ENCODE results near the gene TRIM45.
"Not testable (repeated sequence)": the region's sequence is repeated elsewhere in the genome, so short reads cannot be mapped to it uniquely, and the experiment has no call there.

Gene TRIM45

DNA sequence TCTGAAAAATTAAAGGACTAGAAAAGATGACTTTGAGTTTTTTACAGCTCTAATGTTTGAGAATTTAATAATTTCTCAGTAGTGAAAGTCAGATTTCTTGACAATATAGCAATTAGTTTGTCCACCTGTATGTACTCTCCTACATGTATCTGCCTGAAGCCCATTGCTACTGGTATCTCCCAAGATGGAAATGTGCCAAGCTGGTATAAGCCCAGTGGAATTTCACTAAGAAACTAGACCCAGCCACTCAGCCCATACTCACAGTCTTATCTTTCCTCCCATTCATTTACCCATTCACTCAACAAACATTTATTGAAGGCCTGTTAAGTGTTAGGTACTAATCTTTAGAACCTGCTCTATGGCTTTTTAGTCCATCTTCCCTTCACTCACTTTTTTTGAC lies 21.6 kb upstream of the TRIM45 start:
- Mint-ChIP-seq H3K9me3 (no peaks in the 10 kb centered on the region), H3K36me3 (ENCODE audit: low read depth) (no peaks in the 10 kb centered on the region), H3K4me1 (no peaks in the 10 kb centered on the region), H3K27me3 (peaks cover 9% of the 10 kb centered on the region), H3K27ac (no peak overlapping the region), H3K4me3 (no peak overlapping the region)
- ATAC-seq: no peak
- no peak for DNase-seq

DNA sequence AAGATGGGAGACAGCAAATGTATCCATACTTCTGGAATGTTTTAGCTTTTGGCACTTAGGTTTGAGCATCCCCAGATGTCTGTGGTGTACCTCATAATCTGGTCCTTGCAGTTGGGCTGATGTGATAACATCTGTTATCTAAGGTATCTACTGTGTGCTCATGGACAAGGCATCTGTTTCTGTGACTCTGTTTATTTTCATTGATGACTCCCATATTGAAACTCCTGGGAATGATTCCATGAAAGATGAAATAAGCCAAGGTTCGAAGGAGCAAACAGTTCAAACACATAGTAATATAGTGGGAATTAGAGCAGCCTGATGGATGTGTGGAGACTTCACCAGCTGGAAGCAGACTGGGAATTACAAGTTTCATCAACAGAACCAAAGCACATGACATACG lies 20.7 kb upstream of the TRIM45 start:
- no peaks in the 10 kb centered on the region for H3K9me3 Mint-ChIP-seq
- H3K27me3 Mint-ChIP-seq: peaks cover 9% of the 10 kb centered on the region
- no peak for ATAC-seq
- no peaks in the 10 kb centered on the region for H3K4me1 Mint-ChIP-seq
- no peak overlapping the region for H3K4me3 Mint-ChIP-seq
- H3K36me3 Mint-ChIP-seq (ENCODE audit: low read depth): no peaks in the 10 kb centered on the region
- no peak for DNase-seq
- H3K27ac Mint-ChIP-seq: no peak overlapping the region

DNA sequence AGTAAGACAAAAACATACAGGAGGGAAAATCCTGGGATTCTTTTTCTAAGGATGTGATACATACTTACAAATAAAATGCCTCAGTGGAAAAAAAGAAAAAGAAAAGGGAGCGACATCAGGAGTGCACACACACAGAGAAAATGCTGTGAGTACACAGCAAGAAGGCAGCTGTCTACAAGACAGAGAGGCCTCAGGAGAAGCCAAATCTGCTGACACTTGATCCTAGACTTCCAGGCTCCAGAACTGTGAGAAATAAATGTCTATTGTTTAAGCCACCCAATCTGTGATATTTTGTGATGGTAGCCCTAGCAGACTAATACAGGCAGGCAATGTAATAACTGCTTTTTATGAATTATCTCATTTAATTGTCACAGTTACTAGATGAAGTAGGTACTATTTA lies 17.0 kb upstream of the TRIM45 start:
- no peak for DNase-seq
- Mint-ChIP-seq H3K4me1 (no peaks in the 10 kb centered on the region), H3K27ac (no peak overlapping the region), H3K4me3 (no peak overlapping the region), H3K36me3 (ENCODE audit: low read depth) (no peaks in the 10 kb centered on the region), H3K9me3 (no peaks in the 10 kb centered on the region), H3K27me3 (peaks cover 9% of the 10 kb centered on the region)
- ATAC-seq: no peak

DNA sequence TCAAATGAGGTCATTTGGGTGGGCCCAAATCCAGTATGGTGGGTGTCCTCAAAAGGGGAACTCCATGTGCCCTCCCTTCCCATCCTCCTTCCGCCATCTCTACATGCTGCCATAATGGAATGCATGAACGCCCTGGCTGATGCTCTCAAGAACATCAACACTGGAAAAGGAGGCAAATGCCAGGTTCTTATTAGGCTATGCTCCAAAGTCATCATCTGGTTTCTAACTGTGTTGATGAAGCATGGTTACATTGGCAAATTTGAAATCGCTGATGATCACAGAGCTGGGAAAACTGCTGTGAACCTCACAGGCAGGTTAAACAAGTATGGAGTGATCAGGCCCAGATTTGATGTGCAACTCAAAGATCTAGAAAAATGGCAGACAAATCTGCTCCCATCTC lies 16.6 kb upstream of the TRIM45 start:
- Mint-ChIP-seq H3K4me1 (no peaks in the 10 kb centered on the region), H3K4me3 (no peak overlapping the region), H3K9me3 (no peaks in the 10 kb centered on the region), H3K27me3 (peaks cover 11% of the 10 kb centered on the region), H3K27ac (no peak overlapping the region), H3K36me3 (ENCODE audit: low read depth) (no peaks in the 10 kb centered on the region)
- ATAC-seq (no peak), DNase-seq (no peak)

DNA sequence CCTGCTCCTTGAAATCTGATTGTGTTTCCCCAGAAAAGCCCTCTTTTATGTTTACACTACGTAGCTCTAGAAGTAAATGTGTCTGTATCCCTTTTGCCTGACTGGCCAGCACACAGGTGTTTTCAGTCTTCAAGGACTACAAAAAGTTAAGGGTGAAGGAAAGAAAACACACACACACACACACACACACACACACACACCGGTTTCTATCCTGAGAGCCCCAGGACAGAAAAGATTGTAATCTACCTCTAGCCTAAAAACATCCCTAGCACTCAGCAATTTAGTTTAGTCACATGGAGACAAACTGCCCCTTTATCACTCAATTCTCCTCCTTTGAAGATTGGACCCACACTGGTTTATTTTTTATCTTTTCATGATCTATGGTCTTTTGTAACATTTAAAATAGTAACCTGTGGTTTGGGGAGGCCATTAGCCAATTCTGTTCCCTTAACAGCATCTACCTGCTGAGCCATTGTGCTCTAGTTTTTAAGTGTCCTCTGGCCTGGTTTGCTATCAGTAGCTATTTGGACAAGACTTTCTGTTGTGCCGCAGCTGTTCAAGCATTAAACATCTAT lies 15.8 kb upstream of the TRIM45 start:
- Mint-ChIP-seq H3K4me3 (no peak overlapping the region), H3K4me1 (no peaks in the 10 kb centered on the region), H3K27ac (no peak overlapping the region), H3K9me3 (no peaks in the 10 kb centered on the region), H3K27me3 (peaks cover 11% of the 10 kb centered on the region), H3K36me3 (ENCODE audit: low read depth) (no peaks in the 10 kb centered on the region)
- ATAC-seq: no peak
- DNase-seq: no peak

DNA sequence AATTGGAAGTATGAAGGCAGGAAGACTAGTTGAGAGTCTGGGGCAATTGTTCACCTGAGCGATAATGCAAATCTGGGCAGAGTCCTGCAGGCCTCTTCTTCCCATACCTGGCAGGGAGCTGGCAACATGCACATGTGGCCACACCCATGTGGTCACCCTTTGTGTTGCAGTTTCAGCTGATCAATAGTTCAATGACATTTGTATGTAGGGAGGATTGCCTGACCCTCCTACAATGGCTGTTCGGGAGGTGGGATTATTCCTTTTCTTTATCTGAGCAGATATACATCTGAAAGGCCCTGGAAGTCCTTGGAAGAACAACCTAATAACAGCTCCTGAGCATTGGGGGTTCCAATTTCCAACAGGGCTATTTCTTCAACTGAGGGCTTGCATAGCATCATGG lies 15.2 kb upstream of the TRIM45 start:
- Mint-ChIP-seq H3K27me3 (peaks cover 11% of the 10 kb centered on the region), H3K27ac (no peak overlapping the region), H3K9me3 (no peaks in the 10 kb centered on the region), H3K4me3 (no peak overlapping the region), H3K4me1 (no peaks in the 10 kb centered on the region), H3K36me3 (ENCODE audit: low read depth) (no peaks in the 10 kb centered on the region)
- ATAC-seq (no peak), DNase-seq (no peak)

DNA sequence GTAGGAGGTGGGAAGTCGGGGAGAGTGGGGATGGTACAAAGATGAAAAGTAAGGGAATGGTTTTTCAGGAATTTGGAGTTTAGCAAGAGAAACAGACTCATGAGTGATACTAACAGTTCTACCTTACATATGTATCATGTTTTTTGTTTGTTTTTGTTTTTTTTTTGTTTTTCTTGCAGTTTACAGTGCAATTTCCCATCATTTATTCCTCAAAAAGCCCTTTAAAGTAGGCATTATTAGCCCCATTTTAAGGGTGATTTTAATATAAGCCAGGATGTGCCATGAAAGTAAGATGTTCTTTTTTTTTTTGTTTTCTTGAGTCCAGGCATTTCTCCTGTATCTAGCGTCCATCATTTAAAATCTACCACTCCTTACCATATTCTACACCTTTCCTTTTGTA lies 13.8 kb upstream of the TRIM45 start:
- H3K36me3 Mint-ChIP-seq (ENCODE audit: low read depth): no peaks in the 10 kb centered on the region
- ATAC-seq: no peak
- H3K4me1 Mint-ChIP-seq: no peaks in the 10 kb centered on the region
- H3K27me3 Mint-ChIP-seq: peaks cover 11% of the 10 kb centered on the region
- no peak overlapping the region for H3K4me3 Mint-ChIP-seq
- no peaks in the 10 kb centered on the region for H3K9me3 Mint-ChIP-seq
- no peak for DNase-seq
- H3K27ac Mint-ChIP-seq: no peak overlapping the region

DNA sequence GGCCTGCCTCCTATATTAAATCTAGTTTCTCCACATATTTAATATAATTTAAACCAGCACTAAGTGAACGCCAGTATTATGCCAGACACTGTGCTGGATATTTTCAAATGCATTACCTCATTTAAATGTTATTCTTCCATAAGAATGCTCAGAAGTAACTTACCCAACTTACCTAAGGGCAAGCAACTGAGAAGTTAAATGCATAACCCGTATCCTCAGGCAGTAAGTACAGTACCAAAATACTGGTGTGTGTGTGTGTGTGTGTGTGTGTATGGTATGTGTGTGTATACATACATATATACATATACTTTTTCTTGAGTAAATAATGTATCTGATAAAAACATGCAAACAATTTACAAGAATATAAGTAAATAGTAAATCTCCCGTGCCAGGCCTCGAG lies 9.0 kb upstream of the TRIM45 start:
- no peaks in the 10 kb centered on the region for H3K9me3 Mint-ChIP-seq
- no peak for ATAC-seq
- H3K4me1 Mint-ChIP-seq: no peaks in the 10 kb centered on the region
- no peak overlapping the region for H3K4me3 Mint-ChIP-seq
- H3K36me3 Mint-ChIP-seq (ENCODE audit: low read depth): no peaks in the 10 kb centered on the region
- DNase-seq: no peak
- no peak overlapping the region for H3K27ac Mint-ChIP-seq
- H3K27me3 Mint-ChIP-seq: peaks cover 12% of the 10 kb centered on the region

DNA sequence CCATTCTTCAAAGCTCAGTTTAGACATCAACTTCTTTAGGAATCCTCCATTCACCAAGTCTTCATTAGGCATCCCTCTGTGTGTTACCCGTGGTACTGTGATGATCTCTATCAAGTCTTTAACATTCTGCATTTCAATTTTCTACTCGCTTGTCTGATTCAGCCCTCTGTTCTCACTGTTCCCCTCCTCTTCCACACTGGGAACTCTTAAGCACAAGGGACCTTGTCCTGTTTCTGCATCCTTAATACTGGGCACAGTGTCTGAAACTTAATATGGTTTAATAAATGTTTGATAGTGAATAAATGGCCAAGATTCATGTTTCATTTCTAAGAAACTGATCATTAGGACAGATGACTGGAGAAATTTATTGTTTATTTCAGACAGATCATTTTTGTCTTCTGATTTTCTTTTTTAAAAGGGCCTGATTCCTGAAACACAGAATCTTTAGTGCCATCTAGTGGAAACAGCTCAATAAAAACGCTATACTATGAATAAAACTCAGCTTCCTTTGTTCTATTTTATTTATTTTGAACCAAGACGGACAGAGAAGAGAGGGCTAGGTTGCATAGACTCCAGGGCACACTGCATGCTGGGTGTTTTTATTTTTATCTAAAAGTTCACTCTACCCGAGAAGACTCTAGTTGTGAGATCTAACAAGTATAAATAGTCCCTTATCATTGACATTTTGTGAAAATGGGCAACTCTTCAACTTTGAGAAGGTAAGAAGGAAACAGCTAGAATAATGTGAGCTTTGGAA lies 7.0 kb upstream of the TRIM45 start:
- no peaks in the 10 kb centered on the region for H3K36me3 Mint-ChIP-seq (ENCODE audit: low read depth)
- no peak overlapping the region for H3K4me3 Mint-ChIP-seq
- ATAC-seq (no peak), DNase-seq (no peak)
- H3K4me1 Mint-ChIP-seq: no peaks in the 10 kb centered on the region
- H3K9me3 Mint-ChIP-seq: no peaks in the 10 kb centered on the region
- H3K27me3 Mint-ChIP-seq: peaks cover 4% of the 10 kb centered on the region
- no peak overlapping the region for H3K27ac Mint-ChIP-seq

DNA sequence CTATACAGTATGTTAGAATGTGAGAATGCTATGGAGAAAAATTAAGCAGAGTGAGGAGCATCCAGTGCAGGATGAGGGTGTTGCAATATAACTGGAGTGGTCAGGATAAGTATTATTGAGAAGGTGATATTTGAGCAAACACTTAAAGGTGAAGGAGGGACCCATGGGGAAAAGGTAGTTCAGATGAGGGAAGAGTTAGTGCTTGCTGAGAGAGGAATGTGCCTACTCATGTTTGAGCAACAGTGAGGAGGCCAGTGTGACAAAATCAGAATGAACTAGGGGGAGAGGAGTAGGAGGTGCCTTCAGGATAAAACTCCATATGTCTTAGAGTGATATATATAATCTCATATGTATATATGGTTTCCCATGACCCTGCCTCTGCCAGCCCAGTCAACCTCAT lies 6.2 kb upstream of the TRIM45 start:
- no peak for DNase-seq
- H3K36me3 Mint-ChIP-seq (ENCODE audit: low read depth): no peaks in the 10 kb centered on the region

DNA sequence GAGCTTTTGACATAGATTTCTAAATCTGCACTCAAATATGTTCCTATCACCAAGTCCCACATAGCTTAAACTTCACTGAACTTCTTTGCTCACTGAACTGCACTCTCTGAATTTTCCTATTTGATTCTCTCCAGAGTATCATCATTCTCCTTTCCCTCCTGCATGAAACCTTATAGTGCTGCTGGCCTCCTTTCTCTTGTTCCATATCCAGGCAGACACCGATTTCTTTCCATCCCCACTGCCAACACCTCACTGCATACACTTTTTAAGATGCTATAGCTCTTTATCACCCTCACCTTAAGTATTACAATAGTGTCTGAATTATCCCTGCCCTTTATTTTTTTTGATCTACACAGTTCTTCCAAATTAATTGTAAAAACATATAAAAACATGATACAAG lies 3.1 kb upstream of the TRIM45 start:
- Mint-ChIP-seq H3K36me3 (ENCODE audit: low read depth) (no peaks in the 10 kb centered on the region), H3K9me3 (no peaks in the 10 kb centered on the region), H3K4me1 (peaks cover 9% of the 10 kb centered on the region), H3K27ac (no peak overlapping the region), H3K4me3 (no peak overlapping the region), H3K27me3 (peaks cover 12% of the 10 kb centered on the region)
- ATAC-seq (no peak), DNase-seq (no peak)

More for the DNA sequence above, 6.2 kb upstream of the TRIM45 start:
- H3K4me3 Mint-ChIP-seq: no peak overlapping the region
- no peaks in the 10 kb centered on the region for H3K4me1 Mint-ChIP-seq
- no peaks in the 10 kb centered on the region for H3K9me3 Mint-ChIP-seq
- H3K27ac Mint-ChIP-seq: no peak overlapping the region
- no peak for ATAC-seq
- H3K27me3 Mint-ChIP-seq: peaks cover 5% of the 10 kb centered on the region

DNA sequence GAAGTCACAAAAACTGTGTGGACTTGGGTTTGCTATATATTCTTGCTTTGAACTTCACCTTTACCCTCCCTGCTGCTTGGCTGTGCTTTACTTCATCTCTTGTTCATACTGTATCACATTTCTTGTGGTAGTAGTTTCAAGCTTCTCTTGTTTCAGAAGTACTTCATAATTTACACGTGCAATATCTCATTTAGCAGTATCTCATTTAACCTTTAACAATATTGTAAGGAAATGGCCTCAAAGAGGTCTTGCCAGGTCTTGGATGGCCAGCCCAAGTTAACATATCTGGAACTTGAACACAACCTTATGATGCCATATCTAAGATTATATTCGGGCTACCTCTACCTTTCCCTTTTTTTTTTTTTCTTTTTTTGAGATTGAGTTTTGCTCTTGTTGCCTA lies 1.7 kb upstream of the TRIM45 start:
- H3K9me3 Mint-ChIP-seq: no peaks in the 10 kb centered on the region
- no peak overlapping the region for H3K27ac Mint-ChIP-seq
- H3K4me3 Mint-ChIP-seq: no peak overlapping the region
- H3K4me1 Mint-ChIP-seq: peaks cover 9% of the 10 kb centered on the region
- peaks cover 12% of the 10 kb centered on the region for H3K27me3 Mint-ChIP-seq
- H3K36me3 Mint-ChIP-seq (ENCODE audit: low read depth): no peaks in the 10 kb centered on the region
- ATAC-seq (no peak), DNase-seq (no peak)

DNA sequence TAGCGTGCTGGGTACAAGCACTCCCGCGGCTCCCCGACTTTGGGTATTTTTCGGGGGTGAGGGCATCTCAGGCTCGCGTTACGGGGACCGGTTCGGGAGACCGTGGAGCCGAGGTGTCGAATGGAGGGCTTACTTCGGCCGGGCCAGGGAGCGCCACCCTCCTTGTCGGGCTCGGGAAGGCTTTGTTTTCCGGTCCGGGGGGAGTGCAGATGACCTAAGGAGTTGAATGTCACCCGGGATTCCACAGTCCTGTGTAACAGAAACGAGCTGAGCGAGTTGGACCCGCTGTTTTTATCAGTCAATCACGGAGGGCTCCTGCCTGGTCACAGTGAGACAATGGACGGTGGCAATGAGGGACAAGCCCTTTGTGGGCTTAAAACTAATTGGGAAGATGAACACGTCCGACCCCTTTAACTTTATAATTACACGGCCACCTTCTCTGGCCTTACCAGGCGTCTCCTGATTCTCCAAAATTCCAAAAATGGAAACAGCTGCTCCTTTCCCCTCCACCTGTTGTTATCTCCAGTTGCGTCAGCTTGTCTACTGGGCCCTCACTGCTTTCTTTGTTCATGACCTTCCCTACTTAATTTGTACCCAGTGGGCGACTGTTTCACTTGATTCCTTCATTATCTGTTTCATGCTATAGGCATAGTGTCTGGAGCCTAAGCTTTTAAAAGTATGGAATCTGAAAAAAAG lies 929 bp upstream of the TRIM45 start:
- ATAC-seq (no peak), DNase-seq (no peak)
- Mint-ChIP-seq H3K27ac (no peak overlapping the region), H3K4me3 (peak overlapping the region; percentile 74), H3K4me1 (peaks cover 9% of the 10 kb centered on the region), H3K9me3 (no peaks in the 10 kb centered on the region), H3K27me3 (peaks cover 12% of the 10 kb centered on the region), H3K36me3 (ENCODE audit: low read depth) (no peaks in the 10 kb centered on the region)

DNA sequence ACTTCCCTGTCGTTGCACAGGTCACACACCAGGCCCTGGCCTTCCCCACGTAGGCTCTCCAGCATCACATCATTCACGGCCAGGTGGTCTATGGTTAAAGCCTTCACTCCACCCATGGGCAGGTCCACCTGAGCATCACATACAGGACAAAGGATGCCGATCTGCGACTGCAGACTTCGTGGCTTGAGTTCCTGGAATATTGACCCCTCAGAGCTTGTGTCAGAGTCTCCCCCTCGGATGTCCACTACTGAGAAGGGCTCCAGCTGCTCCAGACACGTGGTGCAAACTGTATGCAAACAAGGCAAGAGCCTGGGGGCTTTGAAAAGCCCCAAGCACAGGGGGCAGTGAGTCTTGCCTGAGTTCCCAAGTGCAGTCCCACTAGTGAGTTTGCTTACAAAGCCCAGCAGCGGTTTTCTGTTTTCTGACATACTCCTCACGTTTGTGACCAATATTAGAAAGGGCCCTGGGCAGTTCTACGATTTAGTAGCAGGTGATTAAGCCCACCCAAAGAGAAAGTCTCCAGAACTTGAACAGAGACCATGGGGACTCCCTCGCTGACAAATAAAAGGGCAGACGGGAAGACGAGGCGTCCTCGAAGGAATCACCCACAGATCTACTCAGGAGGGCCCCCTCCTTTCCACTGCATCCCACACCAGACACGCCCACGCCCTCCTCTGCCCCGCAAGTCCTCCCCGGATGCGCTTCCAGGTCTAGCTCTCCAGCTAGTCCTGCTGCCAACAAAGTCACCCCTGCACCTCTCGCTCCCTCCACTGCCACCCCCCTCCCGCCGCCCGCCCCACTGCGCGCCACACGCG lies 568 bp downstream of the TRIM45 start:
- DNase-seq (no peak), ATAC-seq (peak; percentile 13)
- peaks cover 10% of the 10 kb centered on the region for H3K27me3 Mint-ChIP-seq
- no peaks in the 10 kb centered on the region for H3K9me3 Mint-ChIP-seq
- H3K36me3 Mint-ChIP-seq (ENCODE audit: low read depth): no peaks in the 10 kb centered on the region
- peaks cover 9% of the 10 kb centered on the region for H3K4me1 Mint-ChIP-seq
- H3K4me3 Mint-ChIP-seq: peak overlapping the region; percentile 74
- H3K27ac Mint-ChIP-seq: no peak overlapping the region

DNA sequence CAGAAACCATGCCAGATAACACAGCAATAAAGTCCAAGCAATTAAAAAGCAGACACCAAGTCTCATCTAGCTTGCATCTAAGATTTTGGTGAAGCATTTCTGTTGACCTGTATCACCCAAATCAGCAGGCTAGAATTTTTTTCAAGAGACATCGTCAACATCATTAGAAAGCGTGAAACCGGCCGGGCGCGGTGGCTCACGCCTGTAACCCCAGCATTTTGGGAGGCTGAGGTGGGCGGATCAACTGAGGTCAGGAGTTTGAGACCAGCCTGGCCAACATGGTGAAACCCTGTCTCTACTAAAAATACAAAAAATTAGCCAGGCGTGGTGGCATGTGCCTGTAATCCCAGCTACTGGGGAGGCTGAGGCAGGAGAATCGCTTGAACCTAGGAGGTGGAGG lies 2.4 kb downstream of the TRIM45 start:
- not testable (repeated sequence) for DNase-seq; H3K9me3 Mint-ChIP-seq; H3K27ac Mint-ChIP-seq; H3K4me3 Mint-ChIP-seq; H3K27me3 Mint-ChIP-seq; H3K36me3 Mint-ChIP-seq (ENCODE audit: low read depth); H3K4me1 Mint-ChIP-seq; ATAC-seq
